HEK293 (cell line): Measurements from ENCODE around the gene SLC30A7.

Experiments used
- CTCF ChIA-PET: fragments of 350-600 bp; formaldehyde crosslinking; extraction: SDS; loops from one replicate; lab custom pipeline; 2021; ENCODE audit warnings: antibody characterized with exemption; lab: Yijun Ruan, JAX
- POLR2A ChIA-PET: fragments of 300-600 bp; formaldehyde crosslinking; extraction: SDS; loops from one replicate; lab custom pipeline; 2020; ENCODE audit warnings: antibody characterized with exemption, inconsistent platforms; lab: Yijun Ruan, JAX
- H3K27ac ChIP-seq: fragments of 200-500 bp; sonication (Bioruptor generic); 2 replicates; pipeline ENCODE4 v1.5.1; 2014; ENCODE audit warnings: low read depth, low read length, control low read depth, inconsistent platforms; ENCODE audit errors: extremely low read depth
- H3K36me3 ChIP-seq, 2 experiments: fragments of 200-500 bp in 1 of 2; sonication (Bioruptor generic) in 1 of 2; 1 replicate in 1 of 2; 2 replicates in 1 of 2; pipeline ENCODE4 v1.5.1; 2014 to 2017; ENCODE audit warnings: inconsistent platforms in 2 of 2, low read length in 2 of 2; ENCODE audit not compliant: control insufficient read depth in 2 of 2, insufficient read depth in 1 of 2
- H3K4me1 ChIP-seq: fragments of 200-500 bp; sonication (Bioruptor generic); 2 replicates; pipeline ENCODE4 v1.5.1; 2014; ENCODE audit warnings: mild to moderate bottlenecking, low read length, inconsistent platforms; ENCODE audit not compliant: control insufficient read depth, insufficient read depth
- H3K4me3 ChIP-seq: 2 replicates; pipeline ENCODE4 v1.5.1; 2011; ENCODE audit warnings: low read depth, mild to moderate bottlenecking, control low read depth, low read length, moderate library complexity
- H3K9me3 ChIP-seq: fragments of 200-500 bp; sonication (Bioruptor generic); 2 replicates; pipeline ENCODE4 v1.5.1; 2014; ENCODE audit warnings: low read depth, low read length, inconsistent platforms; ENCODE audit not compliant: control insufficient read depth, insufficient read depth
- GLI2 ChIP-seq: fragments of 450-650 bp; formaldehyde crosslinking; IDR thresholded peaks from 2 replicates; pipeline ENCODE4; 2017; ENCODE audit warnings: missing biosample characterization, missing genetic modification characterization, low read depth, borderline replicate concordance
- KLF16 ChIP-seq: fragments of 450-650 bp; formaldehyde crosslinking; IDR thresholded peaks from 2 replicates; pipeline ENCODE4 v1.5.1; 2017; ENCODE audit warnings: missing biosample characterization, missing genetic modification characterization
- KLF17 ChIP-seq: fragments of 450-650 bp; formaldehyde crosslinking; IDR thresholded peaks from 2 replicates; pipeline ENCODE4 v1.5.1; 2016; ENCODE audit warnings: missing biosample characterization, missing genetic modification characterization
- PRDM6 ChIP-seq: fragments of 450-650 bp; formaldehyde crosslinking; IDR thresholded peaks from 2 replicates; pipeline ENCODE4 v1.5.1; 2017; ENCODE audit warnings: missing biosample characterization, missing genetic modification characterization
- SCRT1 ChIP-seq: fragments of 450-650 bp; formaldehyde crosslinking; IDR thresholded peaks from 2 replicates; pipeline ENCODE4 v1.5.1; 2016; ENCODE audit warnings: missing biosample characterization, missing genetic modification characterization, borderline replicate concordance
- ZFP37 ChIP-seq: fragments of 450-650 bp; formaldehyde crosslinking; IDR thresholded peaks from 2 replicates; pipeline ENCODE4 v1.5.1; 2016; ENCODE audit warnings: missing biosample characterization, missing genetic modification characterization
- ZNF18 ChIP-seq: fragments of 450-650 bp; formaldehyde crosslinking; IDR thresholded peaks from 2 replicates; pipeline ENCODE4 v1.5.1; 2016; ENCODE audit warnings: missing biosample characterization, missing genetic modification characterization
- ZNF221 ChIP-seq: fragments of 450-650 bp; formaldehyde crosslinking; IDR thresholded peaks from 2 replicates; pipeline ENCODE4 v1.5.1; 2017; ENCODE audit warnings: missing biosample characterization, missing genetic modification characterization, borderline replicate concordance
- ZNF26 ChIP-seq: fragments of 450-650 bp; formaldehyde crosslinking; IDR thresholded peaks from 2 replicates; pipeline ENCODE4 v1.5.1; 2016; ENCODE audit warnings: missing biosample characterization, missing genetic modification characterization
- ZNF48 ChIP-seq: fragments of 450-650 bp; formaldehyde crosslinking; IDR thresholded peaks from 2 replicates; pipeline ENCODE4 v1.5.1; 2016; ENCODE audit warnings: missing biosample characterization, missing genetic modification characterization
- ZNF513 ChIP-seq: fragments of 450-650 bp; IDR thresholded peaks from 2 replicates; pipeline ENCODE4 v1.5.1; 2018; ENCODE audit warnings: missing biosample characterization, missing genetic modification characterization
- ZNF624 ChIP-seq: fragments of 450-650 bp; formaldehyde crosslinking; IDR thresholded peaks from 2 replicates; pipeline ENCODE4 v1.5.1; 2017; ENCODE audit warnings: missing biosample characterization, missing genetic modification characterization
- ZNF704 ChIP-seq: fragments of 450-650 bp; formaldehyde crosslinking; IDR thresholded peaks from 2 replicates; pipeline ENCODE4 v1.5.1; 2016; ENCODE audit warnings: missing biosample characterization, missing genetic modification characterization
- ZSCAN16 ChIP-seq: fragments of 450-650 bp; formaldehyde crosslinking; IDR thresholded peaks from 2 replicates; pipeline ENCODE4 v1.5.1; 2016; ENCODE audit warnings: missing biosample characterization, missing genetic modification characterization
- ZSCAN4 ChIP-seq: fragments of 450-650 bp; formaldehyde crosslinking; IDR thresholded peaks from 2 replicates; pipeline ENCODE4 v1.5.1; 2017; ENCODE audit warnings: missing biosample characterization, missing genetic modification characterization

SLC30A7 gene

GRCh38 chr1:101029184-101029583, 133.3 kb downstream of the SLC30A7 start:
- H3K36me3 ChIP-seq = peaks cover under 1 to 8% of the 10 kb centered on the region in 2 experiments; a peak in 2 of 3 replicates
- POLR2A ChIA-PET = no interaction called here

GRCh38 chr1:101030881-101031280, 135.0 kb downstream of the SLC30A7 start:
- H3K4me1 ChIP-seq = no peaks in the 10 kb centered on the region
- no peak overlapping the region for H3K27ac ChIP-seq
- no peak overlapping the region for H3K4me3 ChIP-seq
- CTCF ChIA-PET = interaction anchor here (1.7 kb wide), 1 partner anchor 208 kb away, joined by 5 read pairs; no protein-coding TSS in a partner anchor
- POLR2A ChIA-PET = no interaction called here
- no peaks in the 10 kb centered on the region for H3K9me3 ChIP-seq
- TF ChIP-seq SCRT1 (tag by site-specific recombination) (no peak), KLF17 (no peak), ZNF704 (tag by site-specific recombination) (no peak), ZNF48 (tag by site-specific recombination) (no peak), ZFP37 (tag by site-specific recombination) (no peak), GLI2 (tag by site-specific recombination) (no peak), ZNF26 (tag by site-specific recombination) (no peak), ZSCAN4 (tag by site-specific recombination) (no peak), ZNF624 (tag by site-specific recombination) (no peak), KLF16 (tag by site-specific recombination) (no peak), ZNF18 (tag by site-specific recombination) (no peak), ZNF513 (tag by site-specific recombination) (no peak), ZNF221 (tag by site-specific recombination) (no peak)
- TF ChIP-seq, all 188 proteins: peak for 0
- peaks cover 0 to 7% of the 10 kb centered on the region in 2 experiments; a peak in 1 of 3 replicates for H3K36me3 ChIP-seq

More at GRCh38 chr1:101029184-101029583, 133.3 kb downstream of the SLC30A7 start:
- Histone ChIP-seq H3K9me3 (no peaks in the 10 kb centered on the region), H3K4me3 (no peak overlapping the region), H3K4me1 (0 out of 2 replicates have a peak, but pooled peaks cover 3% of the 10 kb centered on the region), H3K27ac (no peak overlapping the region)
- TF ChIP-seq PRDM6 (peak; percentile 29; the same call in 1 of the 2 replicates), ZSCAN16 (tag by site-specific recombination) (no peak)
- CTCF ChIA-PET = no interaction called here
